ENCODE results near the gene ICOS. TPM values are rescaled to one million over a fixed set of nuclear protein-coding genes. Genes with fewer than 3 reads are reported as not detected.

Gene ICOS
- polyA plus RNA-seq, 1 of the 3 experiments (the other 2 are of a cell fraction) = not detected

- CTCF ChIA-PET = no interaction called here
- Histone ChIP-seq H3K4me1 (ENCODE audit: control insufficient read depth in 1 of 2, insufficient read depth in 2 of 2, low read depth in 1 of 2, low read length in 1 of 2) (no peaks in the 10 kb centered on the region), H3F3A (replicated peaks; ENCODE audit: insufficient read depth) (no peaks in the 10 kb centered on the region), H3K9me2 (no peaks in the 10 kb centered on the region), H3K79me2 (ENCODE audit: insufficient read depth) (no peaks in the 10 kb centered on the region), H3K36me3 (replicated peaks in 1 of 2; ENCODE audit: control insufficient read depth in 1 of 2, insufficient read depth in 2 of 2, low read length in 1 of 2) (no peaks in the 10 kb centered on the region), H3K4me3 (ENCODE audit: low read depth in 2 of 2, low read length in 1 of 2) (no peak overlapping the region), H4K20me1 (ENCODE audit: insufficient read depth) (no peaks in the 10 kb centered on the region), H3K27ac (ENCODE audit: low read depth in 2 of 2, low read length in 1 of 2) (no peak overlapping the region), H3K27me3 (ENCODE audit: insufficient read depth) (no peaks in the 10 kb centered on the region; the same call in 1 of the 2 replicates), H2AFZ (ENCODE audit: low read depth) (no peak overlapping the region), H3K9me3 (no peaks in the 10 kb centered on the region), H3K9ac (no peak overlapping the region), H3K4me2 (no peak overlapping the region)
- TF ChIP-seq GABPA (IDR thresholded peaks at IDR 0.05; ENCODE audit: low read depth) = no peak
- TF ChIP-seq MXI1 (IDR thresholded peaks at IDR 0.05; ENCODE audit: low read depth, low read length) = no peak
- no peak for TF ChIP-seq TEAD4 (IDR thresholded peaks at IDR 0.05; ENCODE audit: borderline replicate concordance, insufficient read depth)
- no peak for TF ChIP-seq RCOR1 (IDR thresholded peaks at IDR 0.05; ENCODE audit: low read length)
- no peak for TF ChIP-seq FOXM1 (IDR thresholded peaks at IDR 0.05; ENCODE audit: low read depth)
- no peak for TF ChIP-seq FOXJ3 (CRISPR knock-in tag; IDR thresholded peaks at IDR 0.05)
- TF ChIP-seq USF2 (IDR thresholded peaks at IDR 0.05; ENCODE audit: borderline replicate concordance, low read depth, low read length) = no peak
- no peak for TF ChIP-seq NRF1 (IDR thresholded peaks at IDR 0.05; ENCODE audit: low read depth, low read length)
- TF ChIP-seq GATA2 (CRISPR knock-in tag; IDR thresholded peaks at IDR 0.05) = no peak
- no peak for TF ChIP-seq IRF3 (IDR thresholded peaks at IDR 0.05; ENCODE audit: low read depth, low read length)
- no peak for TF ChIP-seq REST (IDR thresholded peaks at IDR 0.05; ENCODE audit: low read depth, low read length)
- no peak for TF ChIP-seq RAD21 (IDR thresholded peaks at IDR 0.05; ENCODE audit: low read length)
- TF ChIP-seq FOSL2 (IDR thresholded peaks at IDR 0.05; ENCODE audit: borderline replicate concordance, low read depth) = no peak
- no peak for TF ChIP-seq MEF2A (IDR thresholded peaks at IDR 0.05; ENCODE audit: borderline replicate concordance, low read depth)
- WGBS (ENCODE audit: low lambda C conversion rate) = 24% methylated on average over 2 of the region's 2 CpGs
- no peak for DNase-seq
- POLR2A ChIA-PET = no interaction called here
These were observed 58.2 kb downstream of the ICOS start for GRCh38 chr2:203994735-203995134.
